HFF-Myc (cell line): Measurements from ENCODE around the gene ISCU.

Source experiments
- DNase-seq: peaks from one replicate; pipeline ENCODE4 v3.0.0-alpha.2; 2011; ENCODE audit warnings: low read depth; ENCODE audit errors: extremely low read depth
- H3K4me3 ChIP-seq: replicated peaks from 2 replicates; pipeline ENCODE4 v1.5.1; 2011; ENCODE audit warnings: low read depth, mild to moderate bottlenecking, control low read depth, low read length
- CTCF ChIP-seq: IDR thresholded peaks from 2 replicates; pipeline ENCODE4 v1.5.1; 2012; ENCODE audit warnings: mild to moderate bottlenecking, low read depth, low read length, control low read depth; ENCODE audit errors: missing control alignments

ISCU gene

GRCh38 chr12:108567406-108568337 lies 5.3 kb downstream of the ISCU start:
- TF ChIP-seq CTCF: no peak
- DNase-seq: no peak
- H3K4me3 ChIP-seq: no peak overlapping the region

GRCh38 chr12:108568338-108569154 lies 6.2 kb downstream of the ISCU start:
- DNase-seq: no peak
- H3K4me3 ChIP-seq: no peak overlapping the region
- TF ChIP-seq CTCF: no peak

GRCh38 chr12:108570743-108571608 lies 8.6 kb downstream of the ISCU start:
- peak; percentile 41 for TF ChIP-seq CTCF
- H3K4me3 ChIP-seq: no peak overlapping the region
- no peak for DNase-seq

GRCh38 chr12:108571609-108572165 lies 9.3 kb downstream of the ISCU start:
- no peak for DNase-seq
- no peak overlapping the region for H3K4me3 ChIP-seq
- no peak for TF ChIP-seq CTCF

GRCh38 chr12:108572166-108572790 lies 9.9 kb downstream of the ISCU start:
- no peak for DNase-seq
- TF ChIP-seq CTCF: no peak
- no peak overlapping the region for H3K4me3 ChIP-seq
